LNCaP clone FGC (cell line): ENCODE results near the gene SRSF11.

ENCODE experiments used
- DNase-seq: peaks from one replicate; pipeline ENCODE4 v3.0.0-alpha.2; 2011; ENCODE audit warnings: low read depth
- H3K4me3 ChIP-seq: 2 replicates; pipeline ENCODE4 v1.5.1; 2011; ENCODE audit warnings: mild to moderate bottlenecking, low read depth, low read length, control low read depth
- TF ChIP-seq, protein P1 (sequence below): IDR thresholded peaks from 2 replicates; pipeline ENCODE4 v1.5.1; 2012; ENCODE audit warnings: mild to moderate bottlenecking; ENCODE audit not compliant: control insufficient read depth, insufficient read depth; ENCODE audit errors: extremely low read depth

Gene SRSF11

DNA sequence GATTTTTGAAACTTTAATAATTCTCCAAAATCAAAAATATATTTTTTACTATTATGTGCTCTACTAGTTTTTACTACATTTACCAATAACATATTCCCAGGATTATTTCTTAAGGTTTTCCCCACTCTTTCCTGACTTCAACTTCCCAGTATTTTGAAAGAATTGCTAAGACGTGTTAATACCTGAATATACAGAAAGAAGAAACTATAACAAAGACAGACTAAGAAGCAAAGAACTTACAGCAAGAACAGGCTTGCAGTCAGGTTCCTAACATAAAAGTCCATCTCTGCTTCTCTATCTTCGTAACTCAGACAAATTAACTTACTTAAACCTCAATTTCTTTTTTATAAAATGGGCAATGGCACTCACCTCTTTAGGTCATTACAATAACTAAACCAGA lies 63.2 kb downstream of the SRSF11 start:
- H3K4me3 ChIP-seq, result no peak overlapping the region
- no peak for DNase-seq
- TF ChIP-seq, protein P1, sequence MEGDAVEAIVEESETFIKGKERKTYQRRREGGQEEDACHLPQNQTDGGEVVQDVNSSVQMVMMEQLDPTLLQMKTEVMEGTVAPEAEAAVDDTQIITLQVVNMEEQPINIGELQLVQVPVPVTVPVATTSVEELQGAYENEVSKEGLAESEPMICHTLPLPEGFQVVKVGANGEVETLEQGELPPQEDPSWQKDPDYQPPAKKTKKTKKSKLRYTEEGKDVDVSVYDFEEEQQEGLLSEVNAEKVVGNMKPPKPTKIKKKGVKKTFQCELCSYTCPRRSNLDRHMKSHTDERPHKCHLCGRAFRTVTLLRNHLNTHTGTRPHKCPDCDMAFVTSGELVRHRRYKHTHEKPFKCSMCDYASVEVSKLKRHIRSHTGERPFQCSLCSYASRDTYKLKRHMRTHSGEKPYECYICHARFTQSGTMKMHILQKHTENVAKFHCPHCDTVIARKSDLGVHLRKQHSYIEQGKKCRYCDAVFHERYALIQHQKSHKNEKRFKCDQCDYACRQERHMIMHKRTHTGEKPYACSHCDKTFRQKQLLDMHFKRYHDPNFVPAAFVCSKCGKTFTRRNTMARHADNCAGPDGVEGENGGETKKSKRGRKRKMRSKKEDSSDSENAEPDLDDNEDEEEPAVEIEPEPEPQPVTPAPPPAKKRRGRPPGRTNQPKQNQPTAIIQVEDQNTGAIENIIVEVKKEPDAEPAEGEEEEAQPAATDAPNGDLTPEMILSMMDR, result no peak

DNA sequence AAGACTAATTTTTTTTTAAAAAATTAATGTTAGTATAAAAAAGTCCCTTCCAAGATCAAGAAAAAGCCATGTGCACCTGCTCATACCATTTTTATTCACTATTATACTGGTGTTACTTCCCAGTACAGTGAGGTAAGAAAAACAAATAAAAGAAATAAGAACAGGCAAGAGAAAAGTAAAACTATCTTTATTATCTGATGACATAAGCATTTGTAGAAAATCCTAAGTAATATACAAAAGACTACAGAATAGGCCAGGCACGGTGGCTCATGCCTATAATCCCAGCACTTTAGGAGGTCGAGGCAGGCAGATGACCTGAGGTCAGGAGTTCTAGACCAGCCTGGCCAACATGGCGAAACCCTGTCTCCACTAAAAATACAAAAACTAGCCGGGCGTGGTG lies 65.3 kb downstream of the SRSF11 start:
- DNase-seq, result no peak
- TF ChIP-seq, protein P1, result no peak
- H3K4me3 ChIP-seq, result no peak overlapping the region

DNA sequence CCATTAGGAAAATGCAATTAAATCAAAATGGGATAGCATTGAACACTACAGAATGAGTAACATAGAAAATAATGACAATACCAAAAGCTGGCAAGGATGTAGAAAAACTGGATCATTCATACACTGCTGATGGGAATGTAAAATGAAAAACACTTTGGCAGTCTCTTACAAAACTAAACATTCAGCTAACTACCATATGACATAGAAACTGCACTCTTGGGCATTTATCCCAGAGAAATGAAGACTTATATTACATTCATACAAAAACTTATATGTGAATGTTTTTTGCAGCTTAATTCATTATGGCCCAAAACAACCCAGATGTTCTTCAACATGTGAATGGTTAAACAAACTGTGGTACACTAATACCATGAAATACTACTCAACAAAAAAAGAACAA lies 67.0 kb downstream of the SRSF11 start:
- TF ChIP-seq, protein P1, result no peak
- H3K4me3 ChIP-seq, result no peak overlapping the region
- DNase-seq, result no peak

DNA sequence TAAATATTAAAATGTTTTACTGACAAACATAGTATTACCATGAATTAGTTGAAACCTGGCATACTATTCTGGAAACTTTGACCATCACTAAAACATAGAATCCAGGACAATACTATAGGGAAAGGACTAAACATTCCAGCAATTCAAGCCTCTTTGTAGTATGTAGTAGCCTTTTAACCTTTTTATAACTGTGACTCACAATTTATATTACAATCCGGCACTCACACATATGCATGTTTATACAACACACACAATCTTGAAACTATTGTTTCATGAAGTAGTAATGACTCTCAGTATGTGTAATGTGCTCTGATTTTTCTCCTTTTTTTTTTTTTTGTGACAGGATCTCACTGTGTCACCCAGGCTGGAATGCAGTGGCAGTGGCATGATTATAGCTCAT lies 69.0 kb downstream of the SRSF11 start:
- DNase-seq, result no peak
- TF ChIP-seq, protein P1, result no peak
- no peak overlapping the region for H3K4me3 ChIP-seq

DNA sequence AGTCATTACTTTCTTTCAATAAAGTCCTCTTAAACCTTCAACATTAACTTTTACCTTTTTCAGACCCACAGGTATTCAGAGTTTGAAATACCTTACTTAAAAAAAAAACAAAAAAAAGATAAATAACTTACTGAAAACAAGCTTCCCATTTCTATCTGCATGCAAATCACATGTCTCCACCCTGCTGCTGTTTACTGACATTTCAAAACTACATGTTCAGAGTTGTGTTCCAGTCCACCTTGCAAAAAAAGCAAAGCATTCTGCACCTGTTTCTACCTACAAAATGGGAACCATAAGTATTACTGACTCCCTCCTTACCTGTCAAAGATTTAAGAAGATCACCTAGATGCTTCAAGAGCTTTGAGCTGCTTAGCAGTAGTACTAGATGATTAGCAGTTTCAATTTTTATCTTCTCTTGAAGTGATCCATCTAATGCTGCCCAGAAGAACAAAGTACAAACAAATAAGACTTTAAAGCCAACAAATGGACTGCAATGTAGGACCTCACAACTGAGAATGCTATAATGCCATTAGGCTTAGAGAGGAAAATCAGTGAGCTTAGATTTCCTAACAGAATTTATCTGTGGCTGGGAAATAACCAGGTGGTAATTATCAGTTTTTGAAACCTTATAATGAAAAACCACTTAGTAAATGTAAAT lies 72.1 kb downstream of the SRSF11 start:
- TF ChIP-seq, protein P1, result no peak
- H3K4me3 ChIP-seq, result no peak overlapping the region
- no peak for DNase-seq

DNA sequence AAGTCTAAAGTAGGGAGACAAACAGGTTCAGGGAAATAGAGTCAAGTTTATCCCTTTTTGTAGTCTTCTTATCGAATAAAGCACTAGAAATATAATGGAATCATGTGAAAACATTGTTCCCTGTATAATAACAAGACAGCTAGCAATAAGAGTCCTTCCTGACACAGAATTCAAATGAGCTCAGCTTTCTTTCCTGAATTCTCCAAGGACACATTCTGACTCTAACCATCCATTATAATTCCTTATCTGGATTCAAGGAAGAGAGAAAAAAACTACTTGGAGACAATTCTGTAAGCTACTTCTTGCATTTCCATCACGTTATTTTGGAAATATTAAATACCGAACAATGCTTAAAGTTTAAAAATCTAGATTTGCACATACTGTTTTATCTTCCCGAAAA lies 74.6 kb downstream of the SRSF11 start:
- H3K4me3 ChIP-seq, result no peak overlapping the region
- TF ChIP-seq, protein P1, result no peak
- DNase-seq, result no peak

DNA sequence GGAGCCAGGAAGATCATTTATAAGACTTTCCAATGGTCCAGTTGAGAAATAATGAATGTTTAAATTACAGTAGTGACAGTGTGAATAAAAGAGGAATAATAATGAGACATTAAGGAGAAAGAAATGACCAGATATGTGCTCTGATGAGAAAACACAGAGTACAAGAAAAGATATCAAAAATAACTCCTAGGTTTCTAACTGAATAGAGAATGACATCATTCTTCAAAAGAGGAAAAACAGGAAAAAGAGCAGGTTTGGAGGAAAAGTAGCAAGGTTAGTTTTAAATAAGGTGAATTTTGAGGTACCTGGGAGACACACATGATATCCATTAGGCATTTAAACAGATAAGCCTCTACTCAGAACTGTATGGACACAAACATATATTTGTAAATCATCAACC lies 78.3 kb downstream of the SRSF11 start:
- no peak for DNase-seq
- TF ChIP-seq, protein P1, result no peak

More for the DNA sequence above, 78.3 kb downstream of the SRSF11 start:
- H3K4me3 ChIP-seq, result no peak overlapping the region
